HG02610 (cell line): Measurements from ENCODE around the gene TPTE2.
"Not testable (repeated sequence)": the region's sequence is repeated elsewhere in the genome, so short reads cannot be mapped to it uniquely, and the experiment has no call there.

ENCODE experiments used
- ATAC-seq: cut with Tn5 transposase; IDR thresholded peaks from one replicate; pipeline ENCODE4 v1.9.1; 2021; ENCODE audit warnings: mild to moderate bottlenecking, moderate library complexity; ENCODE audit not compliant: unreplicated experiment

TPTE2 gene

DNA sequence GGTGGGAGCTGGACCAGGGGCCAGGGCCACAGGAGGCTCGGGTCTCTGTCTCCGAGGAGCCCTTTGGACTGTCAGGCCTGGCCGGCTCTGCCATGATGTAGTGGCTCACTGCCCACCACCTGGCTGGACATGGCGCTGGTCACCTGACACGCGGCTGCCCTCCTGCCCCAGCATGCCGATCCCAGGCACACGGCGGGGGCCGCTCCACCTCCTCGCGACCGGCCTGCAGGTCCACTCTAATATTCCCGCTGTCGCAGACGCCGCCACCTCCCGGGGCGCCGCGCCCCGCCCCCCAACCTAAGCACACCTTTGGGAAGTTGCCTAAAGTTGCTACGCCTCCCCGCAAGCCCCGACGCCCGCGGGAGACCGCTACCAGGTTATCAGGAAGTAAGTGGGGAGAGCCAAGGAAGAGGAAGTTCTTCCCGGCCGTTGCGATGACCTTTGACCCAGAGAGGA lies at the start of gene TPTE2:
TPTE2 (minus strand) TSS at position 406 of the 456 bp plus-strand sequence. CDS start 58,298 bp downstream, outside the sequence.
- not testable (repeated sequence) for ATAC-seq

DNA sequence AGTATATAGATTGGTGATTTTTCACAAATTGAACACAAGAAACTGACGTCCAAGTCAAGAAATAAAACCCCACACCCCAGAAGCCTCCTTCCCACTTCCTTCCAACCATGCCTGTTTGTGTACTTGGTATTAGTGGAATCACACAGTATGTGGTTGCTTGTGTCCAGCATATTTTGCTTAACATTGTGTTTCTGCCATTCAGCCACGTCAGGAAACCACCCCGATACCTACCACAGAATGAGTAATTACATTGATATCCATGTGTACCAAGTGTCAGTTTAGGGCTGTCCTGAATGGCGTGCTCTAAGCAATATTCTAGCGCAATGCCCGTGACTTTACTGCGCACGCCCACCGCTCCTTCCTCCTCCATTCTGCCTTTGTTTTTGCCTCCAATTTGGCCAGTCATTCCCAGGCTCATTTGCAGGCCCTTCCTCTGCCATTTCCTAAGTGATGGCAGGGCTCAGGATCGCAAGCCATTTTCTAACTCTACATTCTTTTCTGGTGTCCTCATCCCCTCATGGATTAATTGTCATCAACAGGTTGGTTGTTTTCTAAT lies 46.3 kb upstream of the TPTE2 start:
- ATAC-seq: no peak

DNA sequence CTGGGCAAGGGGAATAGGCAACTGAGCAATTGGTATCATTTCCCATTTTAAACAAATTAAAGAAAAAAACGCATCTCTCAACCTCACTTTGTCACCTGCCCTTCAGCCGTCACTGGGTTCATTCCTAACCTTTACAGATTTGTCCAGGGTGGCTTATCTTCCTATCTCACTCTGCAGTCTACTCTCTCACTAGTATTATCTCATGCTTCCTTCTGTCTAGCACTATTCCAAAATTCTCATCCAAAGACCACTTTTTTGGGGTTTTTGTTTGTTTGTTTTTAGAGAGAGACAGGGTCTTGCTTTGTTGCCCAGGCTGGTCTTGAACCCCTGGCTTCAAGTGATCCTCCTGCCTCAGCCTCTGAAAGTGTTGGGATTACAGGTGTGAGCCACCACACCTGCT lies 45.4 kb upstream of the TPTE2 start:
- no peak for ATAC-seq

DNA sequence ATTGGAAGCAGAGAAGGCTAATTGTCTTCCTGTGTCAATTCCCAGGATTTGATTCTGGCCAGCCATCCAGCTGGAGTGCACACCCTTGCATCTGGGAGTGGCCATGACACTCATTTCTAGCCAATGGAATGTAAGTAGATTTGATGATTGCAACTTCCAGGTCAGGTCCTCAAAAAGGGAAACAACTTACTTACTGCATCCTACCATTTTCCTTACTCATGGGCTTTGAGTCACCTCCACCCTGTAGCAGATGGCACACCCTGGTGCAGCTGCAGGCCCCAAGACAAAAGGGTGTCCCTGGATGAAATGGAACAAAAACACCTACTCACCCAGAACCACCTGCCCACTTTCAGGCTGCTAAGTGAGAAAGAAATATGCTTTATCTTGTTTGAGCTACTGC lies 44.8 kb upstream of the TPTE2 start:
- no peak for ATAC-seq

DNA sequence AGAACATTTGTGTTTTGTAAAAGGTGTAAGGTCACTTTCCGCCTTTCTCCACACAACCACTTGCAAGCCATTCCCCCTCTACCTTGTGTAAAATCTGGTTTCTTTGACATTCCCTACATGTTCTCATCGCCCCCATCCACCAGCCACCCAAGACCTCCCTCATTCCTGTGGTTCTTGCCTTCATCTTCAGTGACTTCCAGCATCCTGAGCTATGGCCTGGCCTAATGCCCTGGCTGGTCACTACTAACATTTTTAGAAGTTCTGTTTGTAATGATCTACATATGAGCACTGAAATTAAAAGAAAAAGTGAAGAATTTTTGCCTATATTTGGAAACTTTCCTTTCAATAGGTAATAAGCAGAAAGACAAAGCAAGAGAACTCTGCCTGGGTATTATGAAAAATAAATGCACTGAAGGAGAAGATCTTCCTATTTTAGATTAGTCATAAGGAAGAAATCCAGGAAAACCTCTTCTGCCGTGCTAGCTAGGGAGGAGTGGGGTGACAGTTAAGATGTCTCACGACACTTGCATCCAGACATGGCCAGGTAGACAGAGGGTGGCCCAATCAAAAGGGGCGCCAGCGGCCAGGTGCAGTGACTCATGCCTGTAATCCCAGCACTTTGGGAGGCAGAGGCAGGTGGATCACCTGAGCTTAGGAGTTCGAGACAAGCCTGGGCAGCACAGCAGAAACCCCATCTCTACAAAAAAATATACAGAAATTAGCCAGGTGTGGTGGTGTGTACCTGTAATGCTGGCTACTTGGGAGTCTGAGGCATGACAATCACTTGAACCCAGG lies 44.0 kb upstream of the TPTE2 start:
- no peak for ATAC-seq

DNA sequence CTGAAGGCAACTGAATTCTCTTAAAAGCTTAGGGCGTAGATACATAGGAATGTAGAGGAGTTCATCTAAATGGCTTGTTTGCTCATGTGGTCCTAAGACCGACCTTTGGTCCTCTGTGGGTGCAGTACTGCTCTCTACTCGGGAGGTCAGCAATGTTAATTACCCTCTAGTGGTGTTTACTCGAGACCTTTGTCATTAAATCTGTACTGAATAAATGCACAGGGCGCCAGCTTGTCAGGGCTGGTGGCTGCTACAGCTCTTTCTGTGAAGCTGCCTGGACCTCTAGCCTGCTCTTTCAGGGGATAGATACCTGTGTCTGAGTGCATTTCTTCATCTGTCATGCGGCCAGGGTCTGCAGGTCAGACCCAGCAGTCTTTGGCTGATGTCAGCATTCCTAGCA lies 43.0 kb upstream of the TPTE2 start:
- no peak for ATAC-seq

DNA sequence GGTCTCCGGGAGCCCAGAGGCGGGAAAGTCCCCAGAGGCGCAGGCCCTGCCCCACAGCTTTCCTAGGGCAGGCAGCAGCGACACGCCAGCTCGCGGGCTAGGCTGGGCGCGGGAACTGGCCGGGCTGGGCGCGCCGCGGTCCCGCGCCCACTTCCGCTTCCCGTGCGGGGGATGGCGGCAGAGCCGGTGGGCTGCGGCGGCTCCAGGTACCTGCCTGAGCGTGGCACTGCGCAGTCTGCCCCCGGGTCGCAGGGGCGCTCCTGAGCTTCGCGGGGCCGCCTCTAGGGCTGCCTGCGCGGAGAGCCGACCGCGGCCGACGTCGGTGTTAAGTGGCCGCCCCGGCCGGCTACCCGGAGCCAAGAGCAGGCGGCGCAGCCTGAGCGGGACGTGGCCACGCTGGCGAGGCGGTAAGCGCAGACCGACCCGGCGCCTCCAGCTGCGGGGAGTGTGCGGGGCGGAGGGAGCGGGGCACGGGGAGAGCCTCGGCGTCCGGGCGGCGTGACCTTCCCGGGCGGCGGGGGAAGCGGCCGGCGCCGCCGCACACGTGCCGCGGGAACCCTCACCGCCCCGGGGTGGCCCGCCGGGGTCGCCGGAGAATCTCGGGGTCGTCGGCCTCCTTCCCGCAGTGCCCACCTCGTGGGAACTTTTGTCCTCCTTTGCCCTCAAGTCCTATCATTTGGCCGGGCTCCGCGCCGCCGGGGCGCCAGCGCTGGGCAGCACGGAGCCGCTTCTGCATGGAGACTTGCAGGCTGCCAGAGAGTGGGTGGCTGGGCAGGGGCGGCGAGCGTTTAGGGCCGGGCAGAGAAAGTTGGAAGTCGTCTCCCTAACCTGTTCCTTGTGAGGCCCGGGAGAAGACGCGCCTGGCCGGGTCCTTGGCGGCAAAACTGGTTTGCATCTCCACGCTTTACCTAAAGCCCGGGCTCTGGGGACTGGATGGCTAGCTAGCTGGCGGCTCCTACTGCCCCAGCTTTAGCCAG lies 40.7 kb upstream of the TPTE2 start:
- peak; percentile 85 for ATAC-seq

DNA sequence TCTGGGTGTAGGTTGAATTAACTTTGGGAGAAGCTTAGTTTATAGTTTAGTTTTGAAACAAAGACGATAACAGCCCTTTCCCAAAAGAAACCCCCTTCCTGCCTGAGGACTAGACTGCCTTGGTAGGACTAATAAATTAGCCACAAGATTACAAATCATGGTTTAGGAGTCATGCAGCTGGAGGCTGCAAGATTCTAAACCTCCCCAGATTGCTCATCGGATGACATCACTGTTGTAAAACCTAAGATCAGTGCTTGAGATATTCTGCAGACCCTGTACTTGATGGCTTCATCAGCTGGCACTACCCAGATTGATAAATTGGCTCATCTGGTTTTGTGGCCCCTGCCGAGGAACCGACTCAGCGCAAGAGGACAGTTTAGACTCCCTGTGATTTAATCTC lies 36.2 kb upstream of the TPTE2 start:
- no peak for ATAC-seq

DNA sequence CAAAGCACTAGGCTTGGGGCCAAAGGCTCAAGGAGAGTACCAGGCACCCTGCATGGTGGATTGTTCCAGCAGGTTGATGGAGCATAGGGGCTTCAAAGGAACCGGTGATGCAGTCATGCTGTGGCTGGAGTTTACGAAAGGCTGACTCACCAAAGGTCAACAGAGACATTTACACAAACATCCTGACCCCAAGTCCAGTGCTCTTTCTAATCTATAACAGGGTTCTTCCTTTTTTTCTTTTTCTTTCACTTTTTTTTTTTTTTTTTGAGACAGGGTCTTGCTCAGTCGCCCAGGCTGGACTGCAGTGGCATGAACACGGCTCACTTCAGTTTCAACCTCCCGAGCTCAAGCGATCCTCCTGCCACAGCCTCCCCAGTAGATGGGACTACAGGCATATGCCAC lies 35.6 kb upstream of the TPTE2 start:
- ATAC-seq: no peak

DNA sequence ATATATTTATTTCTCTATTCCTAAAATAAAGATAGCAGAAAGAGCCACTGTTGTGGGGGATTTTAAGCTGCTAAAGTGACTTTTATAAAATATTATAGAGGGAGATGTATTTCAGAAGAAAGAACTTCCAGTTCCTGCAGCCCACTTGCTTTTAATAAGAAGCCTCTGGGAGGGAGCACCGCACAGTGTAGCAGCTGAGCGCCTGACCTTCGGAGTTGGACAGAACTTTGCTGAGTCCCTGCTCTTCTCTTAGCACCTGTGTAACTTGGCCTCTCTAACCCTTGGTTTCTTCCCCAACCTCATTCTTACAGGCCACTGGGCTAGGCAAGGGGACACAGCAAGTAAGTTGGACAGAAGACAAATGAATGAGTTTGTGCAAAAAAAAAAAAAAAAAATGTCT lies 34.8 kb upstream of the TPTE2 start:
- no peak for ATAC-seq

DNA sequence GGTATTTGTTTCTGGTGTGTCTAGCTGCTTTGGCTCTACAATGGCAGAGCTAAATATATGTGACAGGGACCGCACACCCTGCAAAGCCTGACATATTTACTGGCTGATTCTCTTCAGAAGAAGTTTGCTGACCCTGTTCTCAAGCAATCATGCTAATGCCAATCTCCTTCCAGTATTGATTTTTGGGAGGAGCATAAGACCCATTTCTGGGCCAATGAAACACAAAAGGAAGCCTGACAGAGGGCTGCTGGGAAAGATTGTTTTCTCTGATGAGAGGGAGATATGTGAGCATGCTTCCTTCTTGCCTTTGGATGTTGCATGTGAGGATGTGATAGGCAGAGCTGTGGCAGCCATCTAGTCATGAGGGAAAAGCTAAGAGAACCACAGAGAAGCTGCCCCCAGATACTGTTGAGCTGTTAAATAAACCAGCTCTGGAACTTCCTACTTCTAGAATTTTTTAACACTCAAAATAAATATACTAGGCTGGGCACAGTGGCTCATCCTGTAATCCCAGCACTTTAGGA lies 31.4 kb upstream of the TPTE2 start:
- ATAC-seq: no peak

DNA sequence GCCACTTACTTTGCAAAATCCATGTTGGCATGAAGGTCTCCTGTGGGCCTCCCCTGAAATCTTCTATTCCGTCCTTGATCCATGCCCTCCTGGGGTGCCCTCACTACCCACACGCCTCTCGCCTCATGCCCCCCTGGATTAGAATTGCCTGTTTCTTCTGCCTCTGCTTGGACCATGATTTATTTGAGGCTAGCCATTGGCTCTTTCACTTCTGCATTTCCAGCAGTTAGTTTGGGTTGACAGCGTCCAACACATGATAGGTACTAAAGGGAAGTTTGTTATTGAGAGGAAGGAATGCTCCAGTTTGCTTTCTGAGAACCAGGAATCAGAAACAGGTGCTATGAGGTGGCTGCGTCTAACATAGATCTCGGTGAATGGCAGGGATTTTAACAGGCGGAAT lies 30.5 kb upstream of the TPTE2 start:
- ATAC-seq: no peak

DNA sequence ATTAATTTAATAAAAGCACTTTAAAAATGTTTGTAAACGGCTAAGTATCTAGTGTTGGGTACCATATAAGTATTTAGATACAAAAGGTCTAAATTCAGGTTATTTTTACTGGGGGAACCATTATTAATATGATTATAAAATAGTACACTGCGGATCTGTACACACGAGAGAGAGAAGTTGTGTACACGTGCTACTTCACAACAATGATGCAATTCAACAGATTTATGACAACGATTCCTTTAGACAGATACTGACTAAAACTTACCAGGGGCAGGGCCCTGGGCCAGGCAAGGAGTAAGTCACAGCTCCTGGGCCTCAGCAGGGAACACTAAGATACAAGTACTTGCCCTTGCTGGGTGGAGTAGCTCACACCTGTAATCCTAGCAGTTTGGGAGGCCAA lies 29.1 kb upstream of the TPTE2 start:
- no peak for ATAC-seq

DNA sequence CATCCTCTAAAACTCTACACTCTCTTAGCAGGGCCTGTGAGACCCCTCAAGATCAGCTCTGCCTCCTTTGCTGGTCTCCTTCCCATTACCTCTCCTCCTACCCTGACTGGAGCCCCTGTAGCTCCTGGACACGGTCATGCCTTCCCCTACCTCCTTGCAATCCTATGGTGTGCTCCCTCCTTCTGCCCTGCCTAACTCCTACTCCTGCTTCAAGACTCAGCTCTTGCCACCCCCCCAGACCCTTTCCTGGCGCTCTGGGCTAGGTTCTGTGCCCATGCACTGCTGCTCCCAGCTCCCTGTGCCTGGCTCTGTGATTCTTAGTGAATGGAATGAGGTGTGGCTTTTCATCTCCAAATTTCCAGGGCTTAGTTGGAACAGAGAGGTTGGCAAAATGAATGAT lies 28.0 kb upstream of the TPTE2 start:
- ATAC-seq: no peak

DNA sequence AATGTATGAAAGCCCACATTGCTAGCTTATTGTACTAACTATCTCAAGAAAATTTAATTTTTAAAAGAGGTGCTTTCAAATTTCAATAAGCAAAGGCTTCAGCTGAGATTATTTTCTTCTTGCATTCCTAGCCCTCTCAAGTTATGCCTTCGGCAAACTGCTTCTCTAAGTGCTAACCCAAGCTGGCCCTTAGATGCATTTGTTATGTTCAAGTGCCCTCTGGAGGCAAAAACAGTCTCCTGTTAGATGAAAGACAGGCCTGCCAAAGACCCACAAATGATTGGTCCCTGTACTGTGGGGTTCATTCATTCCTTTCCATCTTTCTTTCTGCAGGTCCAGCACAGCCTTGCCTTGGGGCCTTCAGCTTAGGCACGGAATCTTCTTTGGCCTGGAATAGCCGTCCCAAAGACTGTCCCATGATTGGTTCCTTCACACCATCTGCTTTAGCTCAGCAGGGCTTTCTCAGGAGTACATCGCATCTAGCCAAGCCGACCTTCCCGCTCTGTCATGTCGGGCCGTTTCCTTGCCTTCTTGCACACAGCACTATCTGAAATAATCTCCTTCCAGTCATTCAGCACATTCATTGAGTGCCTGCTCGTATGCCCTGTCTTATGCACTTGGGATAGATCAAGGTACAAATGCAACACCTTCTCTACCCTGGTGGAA lies 26.4 kb upstream of the TPTE2 start:
- ATAC-seq: peak; percentile 66

DNA sequence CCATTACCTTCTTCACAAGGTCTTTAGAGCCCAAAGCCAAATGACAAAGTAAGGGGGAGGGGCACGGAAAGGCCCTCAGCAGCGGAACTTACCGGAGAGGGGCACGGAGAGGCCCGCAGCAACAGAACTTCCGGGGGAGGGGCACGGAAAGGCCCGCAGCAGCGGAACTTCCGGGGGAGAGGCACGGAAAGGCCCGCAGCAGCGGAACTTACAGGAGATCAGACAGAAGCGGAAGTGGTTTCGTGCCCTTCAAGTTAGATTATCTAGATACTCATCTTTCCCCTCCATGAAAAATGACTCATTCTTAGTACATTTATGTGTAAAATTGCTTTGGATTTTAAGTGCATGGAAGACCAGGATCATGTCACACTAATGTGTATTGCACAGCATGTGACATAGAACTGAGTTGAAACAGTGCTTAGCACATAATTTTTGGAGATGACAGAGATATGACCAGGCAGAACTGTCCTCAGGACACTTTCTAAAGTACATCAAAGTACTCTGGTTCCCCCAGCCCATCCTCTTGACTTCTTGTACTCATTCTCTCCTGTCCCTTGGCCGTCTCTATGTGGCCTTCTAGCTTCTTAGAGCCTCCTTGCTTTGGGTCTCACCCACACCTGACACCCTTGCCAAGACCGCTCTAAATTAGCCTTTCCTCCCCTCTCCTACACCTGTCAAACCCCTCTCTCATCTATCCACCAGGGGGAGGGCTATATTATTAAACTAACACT lies 25.7 kb upstream of the TPTE2 start:
- ATAC-seq: peak; percentile 91

DNA sequence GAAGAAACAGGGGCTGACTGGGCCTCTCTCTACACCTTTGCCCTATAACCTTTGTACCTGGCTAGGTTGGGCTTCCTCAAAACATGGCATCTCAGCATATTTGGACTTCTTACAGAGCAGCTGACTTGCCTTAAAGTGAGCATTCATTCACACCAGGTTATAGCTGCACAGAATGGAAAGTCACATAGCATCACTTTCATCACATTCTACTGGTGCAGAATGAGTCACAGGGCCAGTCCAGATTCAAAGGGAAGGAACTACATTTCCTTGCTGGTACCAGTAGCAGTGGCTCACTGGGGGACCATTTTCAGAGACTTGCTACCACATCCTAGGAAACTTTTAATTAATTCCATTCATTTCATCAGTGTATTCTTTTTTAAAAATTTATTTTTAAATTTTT lies 20.3 kb upstream of the TPTE2 start:
- ATAC-seq: peak; percentile 81

DNA sequence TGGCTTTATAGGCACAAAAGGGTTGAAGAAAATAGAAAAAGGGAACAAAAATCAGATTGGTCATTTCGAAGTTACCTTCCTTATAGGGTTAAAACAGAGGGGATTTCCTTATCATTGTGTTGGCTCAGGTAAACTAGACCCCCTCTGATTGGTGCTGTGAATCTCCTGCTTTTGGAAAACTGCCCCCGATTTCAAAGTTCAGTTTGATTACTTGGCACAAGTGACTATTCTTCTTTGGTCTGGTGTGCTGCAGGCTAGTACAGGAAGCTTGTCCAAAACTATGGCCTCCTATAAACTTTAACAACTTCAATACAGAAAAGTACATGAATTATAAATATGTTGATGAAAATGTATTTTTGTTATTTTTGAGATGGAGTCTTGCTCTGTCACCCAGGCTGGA lies 13.9 kb upstream of the TPTE2 start:
- no peak for ATAC-seq

DNA sequence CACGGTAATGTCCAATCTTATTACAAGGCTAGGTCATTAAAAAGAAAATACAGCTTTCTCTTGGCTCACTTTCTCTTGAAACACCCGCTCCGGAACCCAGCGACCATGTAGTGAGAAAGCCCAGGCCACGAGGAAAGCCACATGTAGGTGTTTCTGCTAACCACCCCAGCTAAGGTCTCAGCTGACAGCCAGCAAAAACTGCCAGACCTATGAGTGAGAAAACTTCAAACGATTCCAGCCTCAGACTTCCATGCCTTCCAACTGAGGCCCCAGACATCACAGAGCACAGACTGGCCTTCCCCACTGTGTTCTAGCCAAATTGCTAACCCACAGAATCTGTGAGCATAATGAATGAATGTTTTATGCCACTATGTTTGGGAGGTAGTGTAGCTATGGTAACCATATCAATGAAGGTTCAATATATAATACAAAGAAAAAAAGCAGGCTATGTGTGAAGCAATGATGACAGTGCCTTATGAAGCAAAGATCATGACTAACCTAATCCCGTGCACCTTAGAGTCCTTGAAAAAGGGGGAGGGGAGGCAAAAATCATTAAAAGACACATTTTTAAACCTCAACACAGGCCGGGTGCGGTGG lies 11.9 kb upstream of the TPTE2 start:
- peak; percentile 55 for ATAC-seq

DNA sequence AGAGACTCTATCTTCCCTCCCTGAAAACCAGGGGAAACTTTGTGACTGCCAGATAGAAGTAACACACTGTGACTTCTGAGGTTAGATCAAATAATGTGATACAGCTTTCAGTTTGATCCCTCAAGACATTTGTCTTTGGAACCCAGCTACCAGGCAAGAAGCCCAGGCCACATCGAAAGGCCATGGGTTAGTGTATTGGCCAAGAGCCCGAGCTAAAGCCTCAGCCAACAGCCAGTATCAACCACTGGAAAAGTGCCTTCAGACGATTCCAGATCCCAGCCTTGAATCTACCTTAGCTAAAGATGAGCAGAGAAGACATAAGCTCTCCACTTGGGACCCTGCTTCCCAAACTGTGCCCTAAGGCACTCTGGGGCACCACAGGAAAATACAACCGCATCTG lies 10.9 kb upstream of the TPTE2 start:
- no peak for ATAC-seq
